Muscle of back (tissue), 11 donors: ENCODE data around the gene GPC1. TPM values are rescaled to one million over a fixed set of nuclear protein-coding genes. Genes with fewer than 3 reads are reported as not detected.

Source experiments
- DNase-seq, 3 donors: peaks; one replicate each; pipeline versions ENCODE4 v3.0.0 to v3.0.0-alpha.2; 2013
- polyA plus RNA-seq, 10 donors: library from polyadenylated mRNA; unstranded; fragments of 120-200 nt; gene quantifications; one replicate each; pipeline ENCODE4 v1.2.1, GENCODE V29; 2013; ENCODE audit not compliant: insufficient read length in 10 of 10

GPC1 gene
- polyA plus RNA-seq, 10 donors: 62.2 to 112 (median 88.4) TPM

- DNase-seq: no peak
Observed at GRCh38 chr2:240411261-240412160, 24.0 kb upstream of the GPC1 start.

GRCh38 chr2:240412211-240412861, 23.1 kb upstream of the GPC1 start:
- peak in 2 of 3 donors; percentile 41 to 53 for DNase-seq

- no peak for DNase-seq
Observed at GRCh38 chr2:240412975-240413812, 22.3 kb upstream of the GPC1 start.

GRCh38 chr2:240413813-240414429, 21.5 kb upstream of the GPC1 start:
- no peak for DNase-seq

GRCh38 chr2:240416821-240417220, 18.6 kb upstream of the GPC1 start:
- DNase-seq: no peak

GRCh38 chr2:240418311-240418710, 17.2 kb upstream of the GPC1 start:
- no peak for DNase-seq

GRCh38 chr2:240419271-240419670, 16.2 kb upstream of the GPC1 start:
- DNase-seq: no peak

- peak in 1 of 3 donors; percentile 28 for DNase-seq
Observed at GRCh38 chr2:240419723-240420122, 15.7 kb upstream of the GPC1 start.

GRCh38 chr2:240420206-240421104, 15.0 kb upstream of the GPC1 start:
- no peak for DNase-seq

- no peak for DNase-seq
Observed at GRCh38 chr2:240421381-240421780, 14.1 kb upstream of the GPC1 start.

GRCh38 chr2:240422658-240423329, 12.7 kb upstream of the GPC1 start:
- DNase-seq: no peak

- no peak for DNase-seq
Observed at GRCh38 chr2:240423788-240424191, 11.7 kb upstream of the GPC1 start.

GRCh38 chr2:240424341-240425235, 10.9 kb upstream of the GPC1 start:
- no peak for DNase-seq

GRCh38 chr2:240425236-240425615, 10.2 kb upstream of the GPC1 start:
- no peak for DNase-seq

GRCh38 chr2:240425697-240426096, 9.8 kb upstream of the GPC1 start:
- DNase-seq: no peak

- DNase-seq: no peak
Observed at GRCh38 chr2:240426845-240427721, 8.4 kb upstream of the GPC1 start.

- DNase-seq: no peak
Observed at GRCh38 chr2:240427729-240428128, 7.7 kb upstream of the GPC1 start.

- DNase-seq: no peak
Observed at GRCh38 chr2:240428245-240428644, 7.2 kb upstream of the GPC1 start.
